IgD-negative memory B cell (primary cell): ENCODE results near the gene ZNF460. TPM values are rescaled to one million over a fixed set of nuclear protein-coding genes. Genes with fewer than 3 reads are reported as not detected.
"Not testable (repeated sequence)": the region's sequence is repeated elsewhere in the genome, so short reads cannot be mapped to it uniquely, and the experiment has no call there.

ENCODE experiments used
- H3K27ac Mint-ChIP-seq, 3 donors: one replicate each; pipeline ENCODE4 v1.8.0; 2020 to 2022; ENCODE audit warnings: mild to moderate bottlenecking in 3 of 3, mixed read lengths in 3 of 3, moderate library complexity in 1 of 3
- H3K27me3 Mint-ChIP-seq: one replicate; pipeline ENCODE4 v1.8.0; 2021; ENCODE audit warnings: mixed read lengths
- H3K36me3 Mint-ChIP-seq: one replicate; pipeline ENCODE4 v1.8.0; 2020; ENCODE audit warnings: mild to moderate bottlenecking, mixed read lengths
- H3K4me1 Mint-ChIP-seq, 3 donors: one replicate each; pipeline ENCODE4 v1.8.0; 2020 to 2022; ENCODE audit warnings: mixed read lengths in 3 of 3, mild to moderate bottlenecking in 1 of 3
- H3K4me3 Mint-ChIP-seq, 4 donors: one replicate each; pipeline ENCODE4 v1.8.0; 2020 to 2022; ENCODE audit warnings: mild to moderate bottlenecking in 4 of 4, mixed read lengths in 4 of 4, moderate library complexity in 3 of 4
- H3K9me3 Mint-ChIP-seq, 3 donors: one replicate each; pipeline ENCODE4 v1.8.0; 2020 to 2021; ENCODE audit warnings: mixed read lengths in 3 of 3, mild to moderate bottlenecking in 1 of 3
- polyA plus RNA-seq: library from polyadenylated mRNA; unstranded; fragments of 300-500 nt; fragmentation: Illumina TruSeq; gene quantifications from one replicate; pipeline ENCODE4 v1.2.3, GENCODE V29; 2021

ZNF460 gene
- 10.2 TPM for polyA plus RNA-seq

DNA sequence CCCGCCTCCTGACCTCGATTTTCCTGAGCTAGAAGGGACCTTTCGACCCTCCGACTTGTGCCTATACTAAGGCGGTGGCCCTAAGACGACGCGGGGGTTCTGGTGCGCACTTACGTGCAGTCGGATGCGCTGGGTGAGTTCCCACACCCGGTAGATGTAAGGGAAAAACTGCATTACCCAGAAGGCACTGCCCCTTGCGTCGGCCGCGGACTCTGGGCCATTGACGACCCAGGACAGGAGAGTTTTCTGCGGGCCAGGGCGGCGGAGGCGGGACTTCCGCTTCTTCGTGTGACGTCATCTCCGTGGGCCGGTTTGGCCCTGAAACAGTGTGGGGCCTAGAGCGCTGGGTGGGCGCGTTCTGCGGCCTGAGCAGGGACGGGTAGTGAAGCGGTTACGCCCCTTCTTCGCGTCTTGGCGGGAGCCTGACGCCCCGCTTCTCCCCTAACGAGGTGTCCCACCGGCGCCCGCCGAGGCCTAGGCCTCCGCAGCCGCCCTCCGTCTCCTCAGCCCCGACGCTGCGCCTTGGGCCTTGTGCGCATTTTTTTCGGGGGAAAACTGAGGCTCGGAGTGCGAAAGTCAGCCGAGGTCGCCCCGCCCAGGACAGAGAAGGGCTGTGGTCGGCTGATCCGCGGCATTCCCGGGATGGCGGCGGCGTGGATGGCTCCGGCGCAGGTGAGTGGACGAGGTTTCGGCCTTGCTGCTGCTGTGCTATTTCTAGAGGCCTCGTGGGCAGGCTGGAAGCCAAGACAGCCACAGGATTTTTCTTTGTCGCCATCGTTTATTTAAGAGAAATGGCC lies at the start of gene ZNF460:
TSS of gene ZNF460 (plus strand) at position 321 of the 797 bp plus-strand sequence. CDS start at position 643, 322 bp downstream.
- Mint-ChIP-seq H3K9me3 (no peaks in the 10 kb centered on the region), H3K27me3 (no peaks in the 10 kb centered on the region), H3K4me1 (peaks cover 18 to 26% (median 23%) of the 10 kb centered on the region in 3 donors), H3K4me3 (no peak within 1 kb of the TSS), H3K27ac (no peak within 1 kb of the TSS), H3K36me3 (peaks cover 2% of the 10 kb centered on the region)

DNA sequence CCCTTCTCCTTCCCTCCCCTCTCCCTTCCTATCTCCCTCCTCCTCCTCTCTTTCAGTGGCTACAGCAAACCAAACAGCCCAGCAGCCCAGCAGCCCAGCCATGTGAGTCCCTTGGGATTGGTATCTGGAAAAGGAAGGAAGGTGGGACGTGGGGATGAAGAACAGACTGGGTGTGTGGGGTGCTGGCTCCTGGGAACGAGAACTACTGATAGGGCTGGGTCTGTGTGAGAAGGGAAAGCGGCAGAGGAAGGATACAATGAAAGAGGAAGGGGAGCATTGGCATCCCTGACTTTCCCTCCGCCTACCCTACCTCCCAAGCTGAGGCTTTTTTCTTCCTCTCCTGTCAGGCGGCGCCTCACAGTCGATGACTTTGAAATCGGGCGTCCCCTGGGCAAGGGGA lies 48.6 kb upstream of the ZNF460 start:
- peaks cover 0 to 4% (median 1%) of the 10 kb centered on the region in 3 donors for H3K9me3 Mint-ChIP-seq
- peaks cover 6 to 8% (median 6%) of the 10 kb centered on the region in 3 donors for H3K4me1 Mint-ChIP-seq
- H3K4me3 Mint-ChIP-seq, result no peak overlapping the region
- H3K27me3 Mint-ChIP-seq, result peaks cover 2% of the 10 kb centered on the region
- no peak overlapping the region for H3K27ac Mint-ChIP-seq
- peaks cover 3% of the 10 kb centered on the region for H3K36me3 Mint-ChIP-seq

DNA sequence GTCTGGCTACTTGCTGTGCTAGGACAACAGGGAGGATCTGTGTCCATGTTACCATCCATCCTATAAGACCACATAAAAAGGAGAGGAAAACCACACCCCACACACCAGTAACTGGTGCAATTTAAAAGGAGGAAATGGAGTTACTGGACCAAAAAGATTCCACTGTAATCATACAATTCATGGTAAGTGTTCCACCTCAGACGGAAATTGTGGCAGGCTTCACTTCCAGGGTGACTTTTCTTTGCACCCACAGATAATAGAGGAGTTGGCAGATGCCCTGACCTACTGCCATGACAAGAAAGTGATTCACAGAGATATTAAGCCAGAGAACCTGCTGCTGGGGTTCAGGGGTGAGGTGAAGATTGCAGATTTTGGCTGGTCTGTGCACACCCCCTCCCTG lies 47.1 kb upstream of the ZNF460 start:
- peaks cover 3% of the 10 kb centered on the region for H3K36me3 Mint-ChIP-seq
- H3K27ac Mint-ChIP-seq, result no peak overlapping the region
- peaks cover 0 to under 1% (median 0%) of the 10 kb centered on the region in 3 donors for H3K9me3 Mint-ChIP-seq
- peaks cover 2% of the 10 kb centered on the region for H3K27me3 Mint-ChIP-seq
- peaks cover 6 to 8% (median 6%) of the 10 kb centered on the region in 3 donors for H3K4me1 Mint-ChIP-seq
- no peak overlapping the region for H3K4me3 Mint-ChIP-seq

DNA sequence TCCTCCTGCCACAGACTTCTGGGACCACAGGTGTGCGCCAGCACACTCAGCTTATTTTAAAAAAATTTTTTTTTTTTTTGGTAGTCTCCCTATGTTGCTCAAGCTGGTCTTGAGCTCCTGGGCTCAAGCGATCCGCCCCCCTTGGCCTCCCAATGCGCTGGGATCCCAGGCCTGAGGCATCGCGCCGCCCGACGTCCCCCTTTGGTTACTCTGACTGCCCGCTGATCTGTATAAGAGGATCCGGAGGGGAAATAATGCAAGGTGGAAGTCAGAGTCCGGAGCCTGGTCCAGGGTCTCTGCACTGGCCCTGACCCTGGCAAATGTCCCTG lies 40.3 kb upstream of the ZNF460 start:
- no peaks in the 10 kb centered on the region for H3K27me3 Mint-ChIP-seq
- H3K4me3 Mint-ChIP-seq, result peak overlapping the region; percentile 95 to 98 (median 96)
- H3K4me1 Mint-ChIP-seq, result peaks cover 12 to 26% (median 20%) of the 10 kb centered on the region in 3 donors
- H3K36me3 Mint-ChIP-seq, result peaks cover 3% of the 10 kb centered on the region
- H3K27ac Mint-ChIP-seq, result peak overlapping the region; percentile 89 to 99 (median 95)
- peaks cover 0 to 2% (median 0%) of the 10 kb centered on the region in 3 donors for H3K9me3 Mint-ChIP-seq

DNA sequence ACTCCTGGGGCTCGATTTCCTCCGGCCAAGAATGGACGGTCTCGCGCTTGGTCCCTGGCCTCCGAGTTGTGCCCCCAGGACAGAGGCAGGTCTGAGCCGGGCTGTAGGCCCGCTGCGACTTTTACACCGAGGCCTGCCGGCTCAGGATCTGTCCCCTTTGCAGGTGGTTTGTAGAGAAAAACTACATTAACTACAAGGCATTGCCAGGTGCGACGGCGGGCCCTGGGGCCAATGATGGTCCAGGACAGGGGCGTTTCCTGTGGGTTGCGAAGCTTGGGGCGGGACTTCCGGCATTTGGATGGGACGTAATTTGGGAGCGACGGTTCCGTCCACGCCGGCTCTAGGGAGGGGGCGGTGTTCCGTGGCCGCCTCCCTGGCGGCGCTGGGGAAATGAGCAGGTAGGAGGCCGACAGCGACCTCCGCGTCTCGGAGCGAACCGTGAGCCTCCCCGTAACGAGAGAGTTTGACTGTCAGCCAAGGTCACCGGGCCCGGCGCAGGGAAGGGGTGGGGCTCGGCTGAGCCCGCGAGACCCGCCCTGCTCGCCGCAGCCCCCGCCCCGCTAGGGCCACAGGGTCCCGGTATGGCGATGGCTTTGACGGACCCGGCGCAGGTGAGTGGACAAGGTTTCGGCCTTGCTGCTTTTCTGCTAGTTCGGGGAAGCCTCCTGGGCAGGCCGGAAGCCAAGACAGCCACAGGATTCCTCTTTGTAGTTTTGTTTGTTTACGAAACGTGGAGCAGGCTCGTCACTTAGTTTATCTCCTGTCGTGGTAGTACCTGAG lies 39.8 kb upstream of the ZNF460 start, which contains the start of gene ZNF805:
TSS of gene ZNF805 (plus strand) at position 322 of the 780 bp plus-strand sequence. CDS start at position 582, 260 bp downstream.
- Mint-ChIP-seq H3K27me3 (no peaks in the 10 kb centered on the region), H3K4me1 (peaks cover 12 to 26% (median 20%) of the 10 kb centered on the region in 3 donors), H3K9me3 (peaks cover 0 to 2% (median 0%) of the 10 kb centered on the region in 3 donors), H3K27ac (peak within 1 kb of the TSS; percentile 89 to 99 (median 95)), H3K36me3 (peaks cover 6% of the 10 kb centered on the region), H3K4me3 (peak within 1 kb of the TSS; percentile 95 to 98 (median 96))

DNA sequence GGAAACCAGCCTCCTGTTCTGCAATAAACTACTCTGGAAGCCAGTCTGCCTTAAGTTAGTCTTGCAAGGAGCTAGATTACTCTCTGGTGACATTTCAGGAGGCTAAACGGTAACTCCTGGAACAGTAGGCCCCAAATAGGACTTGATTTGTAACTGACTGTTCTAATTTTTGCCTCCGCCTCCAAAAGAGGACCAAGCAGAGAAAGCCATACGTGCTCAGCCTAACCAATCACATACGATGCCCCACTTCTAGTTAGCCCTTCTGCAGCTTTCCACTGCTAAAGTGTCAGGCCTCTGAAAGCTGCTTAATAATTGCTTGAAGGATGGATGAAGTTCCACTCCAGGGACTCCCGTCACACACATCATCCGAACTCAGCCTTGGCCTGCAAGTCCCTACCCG lies 39.1 kb upstream of the ZNF460 start:
- Mint-ChIP-seq H3K36me3 (peaks cover 6% of the 10 kb centered on the region), H3K4me1 (peaks cover 12 to 28% (median 20%) of the 10 kb centered on the region in 3 donors), H3K4me3 (peak overlapping the region; percentile 95 to 98 (median 96)), H3K9me3 (peaks cover 0 to 2% (median 0%) of the 10 kb centered on the region in 3 donors), H3K27me3 (no peaks in the 10 kb centered on the region), H3K27ac (peak overlapping the region; percentile 89 to 99 (median 95))

DNA sequence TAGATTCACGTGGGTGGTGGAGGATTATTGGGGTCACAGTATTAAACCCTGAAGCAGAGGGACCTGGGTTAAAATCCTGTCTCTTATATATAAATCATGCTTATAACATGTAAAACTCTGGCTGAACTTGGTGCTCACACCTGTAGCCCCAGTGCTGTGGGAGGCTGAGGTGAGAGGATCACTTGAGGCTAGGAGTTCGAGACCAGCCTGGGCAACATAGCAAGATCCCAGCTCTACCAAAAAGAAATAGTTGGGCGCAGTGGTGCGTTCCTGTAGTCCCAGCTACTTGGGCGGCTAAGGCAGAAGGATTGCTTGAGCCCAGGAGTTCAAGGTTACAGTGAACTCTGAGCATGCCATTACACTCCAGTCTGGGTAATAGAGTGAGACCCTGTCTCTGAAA lies 37.5 kb upstream of the ZNF460 start:
- peaks cover 12 to 28% (median 20%) of the 10 kb centered on the region in 3 donors for H3K4me1 Mint-ChIP-seq
- no peak overlapping the region for H3K27ac Mint-ChIP-seq
- H3K36me3 Mint-ChIP-seq, result peaks cover 4% of the 10 kb centered on the region
- peaks cover 0 to 2% (median 0%) of the 10 kb centered on the region in 3 donors for H3K9me3 Mint-ChIP-seq
- H3K27me3 Mint-ChIP-seq, result no peaks in the 10 kb centered on the region
- H3K4me3 Mint-ChIP-seq, result peak overlapping the region in 3 of 4 donors; percentile 56 to 95 (median 66)

DNA sequence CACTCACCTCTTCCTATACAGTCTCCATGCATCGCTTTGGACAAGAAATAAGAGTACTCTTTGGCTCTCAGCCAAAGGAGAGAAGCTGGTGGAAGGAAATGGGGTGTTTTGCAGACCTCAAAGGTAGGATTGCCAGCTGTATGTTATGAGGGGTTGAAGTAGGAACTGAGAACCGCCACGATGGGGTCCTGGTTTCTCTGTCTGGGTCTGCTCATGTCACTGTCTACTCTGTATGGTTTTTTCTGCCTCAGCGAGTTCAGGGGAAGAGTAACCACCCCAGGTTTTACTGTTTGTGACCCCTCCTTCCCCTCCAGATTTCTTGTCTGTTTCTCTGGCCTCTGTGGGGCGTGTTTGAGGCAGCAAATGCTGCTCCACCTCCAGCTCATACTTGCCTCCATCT lies 35.8 kb upstream of the ZNF460 start:
- H3K4me1 Mint-ChIP-seq, result peaks cover 12 to 28% (median 20%) of the 10 kb centered on the region in 3 donors
- H3K36me3 Mint-ChIP-seq, result peaks cover 12% of the 10 kb centered on the region
- peak overlapping the region in 1 of 4 donors; percentile 40 for H3K4me3 Mint-ChIP-seq
- H3K27me3 Mint-ChIP-seq, result no peaks in the 10 kb centered on the region
- no peaks in the 10 kb centered on the region for H3K9me3 Mint-ChIP-seq
- peak overlapping the region in 1 of 3 donors; percentile 86 for H3K27ac Mint-ChIP-seq

DNA sequence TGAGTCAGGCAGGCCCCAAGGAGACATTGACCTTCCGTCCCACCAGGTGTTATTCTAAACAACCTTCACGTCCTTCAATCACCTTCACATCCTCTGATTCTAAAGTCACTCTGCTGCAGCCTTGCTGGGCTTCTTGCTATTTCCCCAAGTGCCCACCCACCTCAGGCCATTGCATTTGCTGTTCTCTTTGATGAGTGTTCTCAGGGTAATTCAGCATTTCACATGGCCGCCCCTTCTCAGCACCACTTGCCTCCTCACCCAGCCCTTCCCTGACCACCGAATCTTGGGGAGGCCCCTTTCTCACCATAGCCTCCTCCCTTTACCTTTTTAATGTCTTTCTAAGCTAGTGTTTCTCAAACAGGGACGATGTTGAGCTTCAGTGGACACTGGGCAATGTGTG lies 35.2 kb upstream of the ZNF460 start:
- Mint-ChIP-seq H3K4me1 (peaks cover 11 to 26% (median 20%) of the 10 kb centered on the region in 3 donors), H3K4me3 (peak overlapping the region in 1 of 4 donors; percentile 40), H3K9me3 (no peaks in the 10 kb centered on the region), H3K36me3 (peaks cover 12% of the 10 kb centered on the region), H3K27ac (no peak overlapping the region), H3K27me3 (no peaks in the 10 kb centered on the region)

DNA sequence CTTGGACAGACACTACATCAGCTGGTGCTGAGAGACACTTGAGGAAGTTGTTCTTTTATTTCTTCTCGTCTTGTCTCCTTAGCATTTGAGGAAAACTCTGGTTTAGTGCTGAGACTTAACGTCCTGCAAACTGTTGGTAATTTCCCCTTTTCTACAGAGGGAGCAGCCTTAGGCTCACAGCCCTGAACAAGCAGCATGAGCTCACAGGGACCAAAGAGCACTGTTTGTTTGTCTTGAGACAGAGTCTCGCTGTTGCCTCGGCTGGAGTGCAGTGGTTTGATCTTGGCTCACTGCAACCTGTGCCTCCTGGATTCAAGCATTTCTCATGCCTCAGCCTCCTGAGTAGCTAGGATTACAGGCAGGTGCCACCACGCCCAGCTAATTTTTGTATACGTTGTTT lies 34.3 kb upstream of the ZNF460 start:
- Mint-ChIP-seq H3K36me3 (peaks cover 15% of the 10 kb centered on the region), H3K27me3 (no peaks in the 10 kb centered on the region), H3K27ac (no peak overlapping the region), H3K4me3 (no peak overlapping the region), H3K4me1 (peaks cover 10 to 25% (median 15%) of the 10 kb centered on the region in 3 donors), H3K9me3 (peaks cover 0 to 4% (median 2%) of the 10 kb centered on the region in 3 donors)

DNA sequence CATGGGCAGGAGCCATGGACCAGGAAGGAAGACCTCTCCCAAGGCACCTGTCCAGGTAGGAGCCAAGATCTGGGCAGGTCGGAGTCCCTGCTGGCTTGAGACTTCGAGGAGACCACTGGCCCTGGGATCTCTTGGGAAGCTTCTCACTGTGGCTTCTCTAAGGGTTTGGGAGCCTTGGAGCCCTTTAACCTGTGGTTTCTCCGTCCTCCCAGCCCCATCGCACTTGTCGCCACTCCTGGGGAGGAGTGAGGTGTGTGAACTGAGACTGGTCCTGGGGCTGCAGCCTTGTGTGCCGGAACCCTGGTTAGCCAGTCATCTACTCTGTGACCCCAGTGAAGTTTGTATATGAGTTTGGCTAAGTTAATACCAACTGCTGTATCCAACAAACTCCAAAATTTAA lies 31.6 kb upstream of the ZNF460 start:
- Mint-ChIP-seq H3K27ac (no peak overlapping the region), H3K9me3 (peaks cover 0 to 4% (median 2%) of the 10 kb centered on the region in 3 donors), H3K4me1 (peaks cover 2 to 9% (median 8%) of the 10 kb centered on the region in 3 donors), H3K27me3 (no peaks in the 10 kb centered on the region), H3K36me3 (peaks cover 30% of the 10 kb centered on the region), H3K4me3 (no peak overlapping the region)

DNA sequence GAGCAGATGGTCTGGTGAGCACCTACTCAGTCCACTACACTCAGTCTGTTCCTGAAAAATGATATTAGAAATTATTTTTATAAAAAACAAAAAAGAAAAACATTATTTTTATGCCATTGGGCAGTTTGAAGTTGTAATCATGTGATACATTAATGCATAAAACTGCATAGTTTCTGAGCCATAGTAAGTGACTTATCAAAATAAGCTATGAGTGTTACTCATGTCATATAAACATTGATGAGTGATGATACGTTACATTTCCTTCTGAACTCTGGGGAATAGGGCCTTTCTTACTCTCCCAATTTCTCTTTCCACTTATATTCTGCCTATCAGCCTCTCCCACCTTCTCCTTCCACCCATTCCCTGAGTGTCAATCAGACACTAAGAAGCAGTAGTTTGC lies 31.0 kb upstream of the ZNF460 start:
- H3K9me3 Mint-ChIP-seq, result peaks cover 0 to 4% (median 2%) of the 10 kb centered on the region in 3 donors
- no peaks in the 10 kb centered on the region for H3K27me3 Mint-ChIP-seq
- no peak overlapping the region for H3K27ac Mint-ChIP-seq
- H3K4me1 Mint-ChIP-seq, result peaks cover 2 to 8% (median 7%) of the 10 kb centered on the region in 3 donors
- peaks cover 30% of the 10 kb centered on the region for H3K36me3 Mint-ChIP-seq
- no peak overlapping the region for H3K4me3 Mint-ChIP-seq

DNA sequence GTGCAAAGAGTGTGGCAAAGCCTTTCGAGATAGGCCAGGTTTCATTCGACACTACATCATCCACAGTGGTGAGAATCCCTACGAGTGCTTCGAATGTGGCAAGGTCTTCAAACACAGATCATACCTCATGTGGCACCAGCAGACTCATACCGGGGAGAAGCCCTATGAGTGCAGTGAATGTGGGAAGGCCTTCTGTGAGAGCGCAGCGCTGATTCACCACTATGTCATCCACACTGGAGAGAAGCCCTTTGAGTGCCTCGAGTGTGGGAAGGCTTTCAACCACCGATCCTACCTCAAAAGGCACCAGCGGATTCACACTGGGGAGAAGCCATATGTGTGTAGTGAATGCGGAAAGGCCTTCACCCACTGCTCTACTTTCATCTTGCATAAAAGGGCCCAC lies 26.5 kb upstream of the ZNF460 start:
- not testable (repeated sequence) for H3K9me3 Mint-ChIP-seq, H3K27ac Mint-ChIP-seq, H3K4me3 Mint-ChIP-seq, H3K27me3 Mint-ChIP-seq
- Mint-ChIP-seq H3K36me3 (peaks cover 23% of the 10 kb centered on the region), H3K4me1 (peaks cover 2 to 13% (median 13%) of the 10 kb centered on the region in 3 donors)

DNA sequence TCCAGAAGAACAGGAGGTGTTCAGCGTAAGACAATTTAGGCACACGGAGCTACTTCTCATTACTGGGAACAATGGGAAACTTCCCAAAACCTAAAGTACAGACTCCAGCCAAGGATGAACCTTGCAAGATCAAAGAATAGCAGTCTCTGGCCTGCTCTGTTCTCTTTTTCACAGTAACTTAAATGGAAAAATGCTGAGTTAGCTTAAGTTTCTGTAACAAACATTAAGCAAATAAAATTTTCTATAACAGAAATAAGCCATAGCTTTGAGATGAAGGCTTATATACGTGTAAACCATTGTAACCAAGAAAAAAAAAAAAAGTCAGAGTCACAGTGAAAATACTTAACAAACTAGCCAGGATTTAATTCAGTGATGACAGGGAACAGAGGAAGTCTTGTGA lies 18.2 kb upstream of the ZNF460 start:
- H3K36me3 Mint-ChIP-seq, result peaks cover 15% of the 10 kb centered on the region

DNA sequence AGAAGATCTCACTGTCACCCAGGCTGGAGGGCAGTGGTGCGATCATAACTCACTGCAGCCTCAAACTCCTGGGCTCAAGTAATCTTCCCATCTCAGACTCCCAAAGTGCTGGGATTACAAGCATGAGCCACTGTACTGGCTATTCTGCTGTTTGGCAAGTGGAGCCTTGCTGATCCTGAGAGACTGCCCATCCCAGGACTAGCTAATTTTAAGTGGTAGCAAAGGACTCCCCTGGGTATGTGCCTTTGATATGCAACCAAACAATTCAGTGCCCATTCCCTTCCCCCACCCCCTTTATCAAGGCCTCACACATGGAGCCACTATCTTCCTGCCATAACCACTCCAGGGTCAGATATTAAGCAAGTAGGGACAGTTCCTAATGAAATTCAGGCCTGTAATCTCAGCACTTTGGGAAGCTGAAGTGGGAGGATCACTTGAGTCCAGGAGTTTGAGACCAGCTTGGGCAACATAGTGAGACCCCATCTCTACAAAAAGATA lies 17.0 kb upstream of the ZNF460 start:
- no peak overlapping the region for H3K4me3 Mint-ChIP-seq
- H3K36me3 Mint-ChIP-seq, result peaks cover 17% of the 10 kb centered on the region
- peaks cover 6 to 12% (median 12%) of the 10 kb centered on the region in 3 donors for H3K4me1 Mint-ChIP-seq
- H3K27me3 Mint-ChIP-seq, result no peaks in the 10 kb centered on the region
- no peak overlapping the region for H3K27ac Mint-ChIP-seq
- peaks cover 0 to 6% (median 4%) of the 10 kb centered on the region in 3 donors for H3K9me3 Mint-ChIP-seq

More for the DNA sequence above, 18.2 kb upstream of the ZNF460 start:
- Mint-ChIP-seq H3K27me3 (no peaks in the 10 kb centered on the region), H3K9me3 (peaks cover 0 to 6% (median 6%) of the 10 kb centered on the region in 3 donors), H3K4me1 (peaks cover 5 to 9% (median 8%) of the 10 kb centered on the region in 3 donors), H3K4me3 (no peak overlapping the region), H3K27ac (no peak overlapping the region)
